Ammon's horn (tissue), 1 donor: ENCODE data around the gene DTX1.
A peak's percentile ranks its signal among the peaks of the same experiment; 100 is the strongest.
"Not testable (repeated sequence)": the region's sequence is repeated elsewhere in the genome, so short reads cannot be mapped to it uniquely, and the experiment has no call there.

Experiments
- DNase-seq: peaks from one replicate; pipeline ENCODE4 v3.0.0-alpha.2; 2016; ENCODE audit warnings: low spot score

The DTX1 gene

DNA sequence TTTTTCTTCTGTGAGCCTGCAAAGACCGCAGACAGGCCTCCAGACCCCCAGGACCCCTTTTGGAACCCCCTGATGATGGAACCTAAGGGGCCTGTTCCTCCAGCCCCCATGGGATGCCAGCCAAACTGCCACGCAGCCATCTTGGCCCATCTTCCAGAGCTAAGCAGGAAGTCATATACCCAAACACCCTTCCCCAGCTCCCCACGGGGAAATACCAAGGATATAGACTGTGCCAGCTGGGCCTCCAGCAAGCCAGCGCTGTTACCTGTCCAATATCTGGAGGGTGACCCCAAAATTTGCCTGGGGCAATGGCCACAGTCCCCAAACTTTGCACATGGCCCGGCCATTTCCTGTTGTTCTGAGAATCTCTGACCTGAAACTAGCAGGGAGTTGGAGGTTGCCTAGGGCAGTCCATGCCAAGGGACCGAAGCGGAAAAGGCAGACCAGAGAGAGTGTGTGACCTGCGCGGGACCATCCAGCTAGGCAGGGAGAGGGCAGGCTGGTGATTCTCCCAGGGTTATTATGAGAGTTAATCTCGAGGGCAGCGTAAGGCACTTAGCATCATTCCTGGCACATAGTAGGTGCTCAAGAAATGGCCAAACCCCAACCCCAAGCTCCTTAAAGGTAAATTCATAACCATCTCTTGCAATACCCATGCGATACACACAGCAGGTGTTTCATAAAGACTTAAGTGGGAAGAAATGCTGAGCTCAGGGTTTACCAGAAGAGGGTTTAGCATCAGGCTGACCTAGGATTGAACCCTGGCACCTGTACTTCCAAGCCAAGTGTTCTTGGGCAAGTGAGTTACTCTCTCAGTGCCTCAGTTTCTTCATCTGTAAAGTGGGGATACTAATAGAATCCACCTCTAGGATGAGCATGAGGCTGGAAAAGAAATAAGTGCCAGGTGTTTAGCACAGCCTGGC, 81.6 kb downstream of the DTX1 start:
- DNase-seq, result no peak

DNA sequence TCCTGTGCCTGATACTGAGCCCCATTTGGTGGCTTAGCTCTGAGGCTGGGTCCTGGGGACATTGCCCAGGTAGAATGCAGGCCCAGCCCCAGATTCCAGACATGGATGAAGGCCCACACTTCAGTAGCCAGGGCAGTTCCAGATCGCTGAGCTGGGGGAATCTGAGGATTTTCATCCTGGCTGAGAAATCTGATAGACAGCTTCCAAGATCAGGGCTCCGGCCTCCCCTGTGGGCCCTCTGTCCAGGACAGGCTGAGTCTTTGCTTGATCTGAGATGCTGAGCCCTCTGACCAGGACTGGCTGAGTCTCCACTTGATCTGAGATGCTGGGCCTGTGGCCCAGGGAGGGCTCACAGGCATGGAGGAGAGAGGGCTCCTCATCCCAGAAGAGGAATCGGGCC, 82.3 kb downstream of the DTX1 start:
- no peak for DNase-seq

DNA sequence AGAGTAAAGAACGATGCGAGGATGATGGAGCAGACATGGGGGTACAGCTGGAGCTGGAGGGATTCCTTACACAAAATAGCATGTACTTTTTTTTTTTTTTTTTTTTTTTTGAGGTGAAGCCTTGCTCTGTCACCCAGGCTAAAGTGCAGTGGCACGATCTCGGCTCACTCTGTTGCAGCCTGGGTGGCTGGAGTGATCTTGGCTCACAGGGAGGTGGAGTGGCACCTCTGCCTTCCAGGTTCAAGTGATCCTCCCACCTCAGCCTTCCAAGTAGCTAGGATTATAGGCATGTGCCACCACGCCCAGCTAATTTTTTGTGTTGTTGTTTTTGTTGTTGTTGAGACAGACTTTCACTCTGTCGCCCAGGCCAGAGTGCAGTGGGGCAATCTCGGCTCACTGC, 84.2 kb downstream of the DTX1 start:
- no peak for DNase-seq

- DNase-seq, result not testable (repeated sequence)
Observed at GRCh38 chr12:113141716-113142115, 85.2 kb downstream of the DTX1 start.

- DNase-seq, result peak; percentile 96
Observed at GRCh38 chr12:113142173-113142885, 85.8 kb downstream of the DTX1 start.

GRCh38 chr12:113142886-113143332, 86.4 kb downstream of the DTX1 start:
- no peak for DNase-seq

DNA sequence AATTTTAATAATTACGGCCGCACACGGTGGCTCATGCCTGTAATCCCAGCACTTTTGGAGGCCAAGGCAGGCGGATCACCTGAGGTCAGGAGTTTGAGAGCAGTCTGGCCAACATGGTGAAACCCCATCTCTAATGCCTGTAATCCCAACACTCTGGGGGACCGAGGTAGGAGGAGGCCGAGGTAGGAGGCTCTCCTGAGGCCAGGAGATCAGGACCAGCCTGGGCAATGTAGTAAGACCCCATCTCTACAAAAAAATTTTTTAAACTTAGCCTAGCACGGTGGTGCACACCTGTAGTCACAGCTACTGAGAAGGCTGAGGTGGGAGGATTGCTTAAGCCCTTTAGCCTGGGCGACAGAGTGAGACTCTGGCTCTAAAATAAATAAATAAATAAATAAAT, 87.4 kb downstream of the DTX1 start:
- DNase-seq, result no peak

DNA sequence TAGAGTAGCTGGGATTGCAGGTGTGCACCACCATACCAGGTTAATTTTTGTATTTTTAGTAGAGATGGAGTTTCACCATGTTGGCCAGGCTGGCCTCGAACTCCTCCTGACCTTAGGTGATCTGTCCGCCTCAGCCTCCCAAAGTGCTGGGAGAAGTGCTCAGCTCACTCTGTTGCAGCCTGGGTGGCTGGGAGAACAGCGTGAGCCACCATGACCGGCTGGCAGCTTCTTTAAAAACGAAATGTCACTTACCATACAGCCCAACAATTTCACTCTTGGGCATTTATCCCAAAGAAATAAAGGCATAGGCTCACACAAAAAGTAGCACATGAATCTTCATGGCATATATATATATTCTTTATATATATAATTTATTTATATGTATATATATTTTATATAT, 88.3 kb downstream of the DTX1 start:
- no peak for DNase-seq

DNA sequence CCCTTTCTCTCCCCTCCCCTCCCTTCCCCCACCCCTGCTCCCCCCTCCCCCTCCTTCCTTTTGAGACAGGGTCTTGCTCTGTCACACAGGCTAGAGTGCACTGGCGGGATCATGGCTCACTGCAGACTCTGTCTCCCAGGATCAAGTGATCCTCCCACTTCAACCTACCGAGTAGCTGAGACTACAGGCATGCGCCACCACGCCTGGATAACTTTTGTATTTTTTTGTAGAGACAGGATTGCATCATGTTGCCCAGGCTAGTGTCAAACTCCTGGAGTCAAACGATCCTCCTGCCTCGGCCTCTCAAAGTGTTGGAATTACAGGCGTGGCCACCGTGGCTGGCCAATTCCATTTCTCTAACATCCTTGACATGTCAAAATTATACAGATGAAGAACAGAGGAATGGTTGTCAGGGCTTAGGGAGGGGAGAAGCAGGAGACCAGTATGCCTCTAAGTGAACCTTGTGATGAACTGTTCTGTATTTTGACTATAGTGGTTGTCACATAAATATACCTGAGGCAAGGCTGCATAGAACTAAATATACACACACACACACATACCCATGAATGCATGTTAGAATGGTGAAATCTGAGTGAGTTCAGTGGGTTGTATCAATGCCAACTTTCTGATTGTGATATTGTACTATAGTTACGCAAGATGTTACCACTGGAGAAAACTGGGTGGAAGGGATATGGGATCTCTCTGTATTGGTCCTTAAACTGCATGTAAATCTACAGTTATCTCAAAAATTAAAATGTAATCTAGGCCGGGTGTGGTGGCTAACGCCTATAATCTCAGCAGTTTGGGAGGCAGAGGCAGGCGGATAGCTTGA, 89.4 kb downstream of the DTX1 start:
- DNase-seq, result no peak

GRCh38 chr12:113146999-113147398, 90.5 kb downstream of the DTX1 start:
- no peak for DNase-seq
